GM19328 (cell line): ENCODE measurements around the gene SLC15A3.

ENCODE experiments used
- ATAC-seq: cut with Tn5 transposase; IDR thresholded peaks from one replicate; pipeline ENCODE4 v1.9.1; 2021; ENCODE audit warnings: mild to moderate bottlenecking, moderate library complexity; ENCODE audit not compliant: unreplicated experiment

Gene SLC15A3

GRCh38 chr11:60951904-60952741 is at the start of gene SLC15A3:
SLC15A3 (minus strand) TSS chr11:60952176; CDS start chr11:60951551, 625 bp downstream.
- peak; percentile 70 for ATAC-seq

- no peak for ATAC-seq
These were observed 48.5 kb upstream of the SLC15A3 start for GRCh38 chr11:61000426-61000825.

DNA sequence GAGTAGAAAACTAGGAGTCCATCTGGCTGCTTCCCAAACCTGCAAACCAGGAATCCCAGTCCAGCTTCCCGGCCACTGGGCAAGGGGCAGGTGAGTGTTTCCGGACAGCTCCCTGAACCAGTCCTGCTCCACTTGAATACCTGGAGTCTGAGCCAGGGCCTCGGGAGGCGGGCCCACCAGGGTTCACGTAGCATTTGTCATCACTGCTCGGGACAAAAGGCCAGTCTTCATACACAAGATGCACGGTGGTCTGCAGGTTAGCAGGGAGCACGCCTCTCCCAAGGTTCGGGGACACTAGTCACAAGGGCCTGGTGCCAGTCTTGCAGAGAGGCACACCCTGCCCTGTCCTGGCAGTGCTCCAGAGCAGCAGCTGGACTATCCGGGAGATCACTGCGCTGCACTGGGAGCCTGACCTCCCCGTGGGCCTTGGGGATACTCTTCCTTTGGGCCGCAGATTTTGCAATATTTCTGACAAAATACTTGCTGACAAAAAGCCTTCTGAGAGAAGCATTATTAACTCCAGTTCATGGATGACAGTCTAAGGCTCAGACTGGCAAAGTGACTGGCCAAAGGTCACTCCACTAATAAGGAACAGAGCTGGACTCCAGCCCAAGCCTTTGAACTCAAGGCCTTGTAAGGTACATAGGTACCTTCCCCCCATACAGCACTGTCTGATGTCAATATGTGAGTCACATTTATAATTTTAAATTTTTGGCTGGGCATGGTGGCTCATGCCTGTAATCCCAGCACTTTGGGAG is 44.6 kb upstream of the SLC15A3 start:
- no peak for ATAC-seq

DNA sequence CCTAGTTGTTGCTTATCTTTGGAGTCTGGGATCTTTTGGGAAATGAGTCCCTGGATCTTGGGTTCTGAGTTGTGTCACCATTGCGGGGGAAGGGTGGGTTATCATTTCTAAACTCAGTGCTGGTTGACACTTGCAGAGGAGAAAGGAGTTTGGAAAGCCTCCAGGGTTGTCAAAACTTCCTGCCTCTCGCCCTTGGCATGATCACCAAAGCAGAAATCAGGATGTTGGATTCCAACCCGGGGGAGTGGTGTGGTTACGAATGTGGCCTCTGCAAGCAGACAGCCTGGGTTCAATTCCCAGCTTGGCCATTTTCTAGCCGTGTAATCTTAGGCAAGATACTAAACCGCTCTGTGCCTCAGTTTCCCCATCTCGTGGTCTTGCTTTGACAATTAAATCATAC is 43.8 kb upstream of the SLC15A3 start:
- ATAC-seq = no peak

- ATAC-seq = no peak
These were observed 42.6 kb upstream of the SLC15A3 start for GRCh38 chr11:60994541-60995080.

DNA sequence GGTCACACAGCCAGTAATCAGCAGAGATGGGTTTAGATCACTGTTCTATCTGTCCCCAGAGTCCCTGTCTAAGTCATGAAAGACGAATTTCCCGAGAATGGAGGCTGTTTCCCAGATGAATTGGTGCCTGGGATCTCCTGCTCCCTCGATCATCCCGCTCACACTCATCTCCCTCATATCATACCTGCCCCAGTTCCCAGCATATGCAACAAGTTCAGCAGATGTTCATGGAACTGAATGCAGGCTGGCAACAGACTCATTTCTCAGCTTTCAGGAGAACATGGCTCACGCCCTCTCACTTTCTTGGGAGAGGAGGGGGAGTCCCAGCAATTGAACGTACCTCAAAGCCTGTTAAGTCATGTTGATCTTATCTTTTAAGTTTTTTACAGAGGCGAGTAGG is 41.6 kb upstream of the SLC15A3 start:
- no peak for ATAC-seq

GRCh38 chr11:60992842-60993409 is 41.0 kb upstream of the SLC15A3 start:
- ATAC-seq = no peak

DNA sequence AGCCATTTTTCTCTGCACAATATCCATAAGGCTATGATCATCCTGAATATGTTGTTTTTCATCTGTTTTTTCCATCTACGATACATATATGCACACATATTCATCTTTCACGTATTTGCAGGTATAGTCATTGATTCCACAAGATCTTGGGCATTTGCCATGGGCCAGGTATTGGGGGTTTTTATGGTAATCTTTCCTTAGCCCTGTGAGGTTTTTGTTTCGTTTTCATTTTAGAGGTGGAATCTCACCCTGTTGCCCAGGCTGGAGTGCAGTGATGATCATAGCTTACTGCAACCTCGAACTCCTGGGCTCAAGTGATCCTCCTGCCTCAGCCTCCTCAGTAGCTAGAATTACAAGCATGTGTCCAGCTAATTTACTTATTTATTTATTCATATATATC is 39.5 kb upstream of the SLC15A3 start:
- no peak for ATAC-seq

- ATAC-seq = no peak
These were observed 37.2 kb upstream of the SLC15A3 start for GRCh38 chr11:60989093-60989650.

GRCh38 chr11:60988658-60989057 is 36.7 kb upstream of the SLC15A3 start:
- no peak for ATAC-seq

- no peak for ATAC-seq
These were observed 35.8 kb upstream of the SLC15A3 start for GRCh38 chr11:60987577-60988277.

- ATAC-seq = no peak
These were observed 34.3 kb upstream of the SLC15A3 start for GRCh38 chr11:60985991-60986915.

- ATAC-seq = no peak
These were observed 33.5 kb upstream of the SLC15A3 start for GRCh38 chr11:60985501-60985900.

- no peak for ATAC-seq
These were observed 32.7 kb upstream of the SLC15A3 start for GRCh38 chr11:60984636-60985035.

GRCh38 chr11:60984149-60984548 is 32.2 kb upstream of the SLC15A3 start:
- ATAC-seq = no peak

- no peak for ATAC-seq
These were observed 30.2 kb upstream of the SLC15A3 start for GRCh38 chr11:60982184-60982583.

GRCh38 chr11:60981515-60981914 is 29.5 kb upstream of the SLC15A3 start:
- ATAC-seq = no peak

- ATAC-seq = no peak
These were observed 26.8 kb upstream of the SLC15A3 start for GRCh38 chr11:60978546-60979380.

DNA sequence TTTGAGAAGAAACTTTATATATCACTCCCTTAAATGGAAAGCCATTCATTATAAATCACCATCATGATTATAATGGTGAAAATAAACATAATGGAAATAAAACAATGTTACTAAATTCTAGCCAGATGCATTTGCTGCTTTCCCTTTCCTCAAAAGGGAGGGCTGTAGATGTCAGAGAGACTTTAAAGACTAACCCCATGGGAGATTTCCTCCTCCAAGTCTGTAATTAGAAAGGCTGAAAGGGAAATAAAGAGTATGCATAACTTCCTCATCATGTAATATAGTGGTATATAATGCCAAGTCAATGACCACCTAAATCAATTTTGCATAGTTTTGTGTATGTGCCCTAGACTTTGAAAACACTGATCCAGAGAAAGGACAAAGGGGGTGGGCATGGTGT is 25.9 kb upstream of the SLC15A3 start:
- ATAC-seq = no peak
